Osteocyte (in vitro differentiated cells): Measurements from ENCODE around the gene HAPLN2. TPM values are rescaled to one million over a fixed set of nuclear protein-coding genes. Genes with fewer than 3 reads are reported as not detected.
A peak's percentile ranks its signal among the peaks of the same experiment; 100 is the strongest.

ENCODE experiments used
- DNase-seq: peaks from one replicate; pipeline ENCODE4 v3.0.0; 2021; ENCODE audit warnings: mixed read lengths; ENCODE audit not compliant: unreplicated experiment; ENCODE audit errors: extremely low spot score
- H3K27ac Mint-ChIP-seq: one replicate; pipeline ENCODE4 v1.8.0; 2021; ENCODE audit warnings: mild to moderate bottlenecking, mixed read lengths; ENCODE audit not compliant: unreplicated experiment
- H3K27me3 Mint-ChIP-seq: one replicate; pipeline ENCODE4 v1.8.0; 2021; ENCODE audit warnings: mixed read lengths; ENCODE audit not compliant: unreplicated experiment
- H3K36me3 Mint-ChIP-seq: one replicate; pipeline ENCODE4 v1.8.0; 2021; ENCODE audit warnings: mixed read lengths; ENCODE audit not compliant: unreplicated experiment
- H3K4me1 Mint-ChIP-seq: one replicate; pipeline ENCODE4 v1.8.0; 2021; ENCODE audit warnings: mixed read lengths; ENCODE audit not compliant: unreplicated experiment
- H3K4me3 Mint-ChIP-seq: one replicate; pipeline ENCODE4 v1.8.0; 2021; ENCODE audit warnings: mild to moderate bottlenecking, moderate library complexity, mixed read lengths; ENCODE audit not compliant: unreplicated experiment
- H3K9me3 Mint-ChIP-seq: one replicate; pipeline ENCODE4 v1.8.0; 2021; ENCODE audit warnings: mixed read lengths; ENCODE audit not compliant: unreplicated experiment
- CTCF ChIP-seq: fragments of 200-600 bp; sonication (generic); IDR thresholded peaks from 2 replicates; pipeline ENCODE4 v1.5.0; 2021; ENCODE audit warnings: antibody characterized with exemption, mild to moderate bottlenecking, moderate library complexity
- total RNA-seq: library from RNA; stranded (reverse); gene quantifications from 2 replicates; pipeline ENCODE4 v1.2.1, GENCODE V29; 2021

HAPLN2 gene
- total RNA-seq, 1 donor from 2014 or later = 0.35 TPM

GRCh38 chr1:156642265-156643048 lies 23.2 kb downstream of the HAPLN2 start:
- no peak for DNase-seq
- peak overlapping the region; percentile 67 for H3K4me3 Mint-ChIP-seq
- no peak for TF ChIP-seq CTCF
- no peaks in the 10 kb centered on the region for H3K9me3 Mint-ChIP-seq
- H3K4me1 Mint-ChIP-seq = peaks cover 24% of the 10 kb centered on the region
- H3K27me3 Mint-ChIP-seq = peaks cover 83% of the 10 kb centered on the region
- H3K36me3 Mint-ChIP-seq = no peaks in the 10 kb centered on the region
- H3K27ac Mint-ChIP-seq = no peak overlapping the region

- no peaks in the 10 kb centered on the region for H3K36me3 Mint-ChIP-seq
- no peak for DNase-seq
- no peaks in the 10 kb centered on the region for H3K9me3 Mint-ChIP-seq
- TF ChIP-seq CTCF = no peak
- H3K27me3 Mint-ChIP-seq = peaks cover 84% of the 10 kb centered on the region
- H3K4me3 Mint-ChIP-seq = no peak overlapping the region
- peaks cover 24% of the 10 kb centered on the region for H3K4me1 Mint-ChIP-seq
- H3K27ac Mint-ChIP-seq = no peak overlapping the region
Measured at GRCh38 chr1:156643049-156643777, 24.0 kb downstream of the HAPLN2 start.

- TF ChIP-seq CTCF = no peak
- no peak overlapping the region for H3K4me3 Mint-ChIP-seq
- peaks cover 24% of the 10 kb centered on the region for H3K4me1 Mint-ChIP-seq
- peaks cover 83% of the 10 kb centered on the region for H3K27me3 Mint-ChIP-seq
- no peak for DNase-seq
- no peaks in the 10 kb centered on the region for H3K36me3 Mint-ChIP-seq
- no peak overlapping the region for H3K27ac Mint-ChIP-seq
- H3K9me3 Mint-ChIP-seq = no peaks in the 10 kb centered on the region
Measured at GRCh38 chr1:156643778-156644092, 24.5 kb downstream of the HAPLN2 start.

DNA sequence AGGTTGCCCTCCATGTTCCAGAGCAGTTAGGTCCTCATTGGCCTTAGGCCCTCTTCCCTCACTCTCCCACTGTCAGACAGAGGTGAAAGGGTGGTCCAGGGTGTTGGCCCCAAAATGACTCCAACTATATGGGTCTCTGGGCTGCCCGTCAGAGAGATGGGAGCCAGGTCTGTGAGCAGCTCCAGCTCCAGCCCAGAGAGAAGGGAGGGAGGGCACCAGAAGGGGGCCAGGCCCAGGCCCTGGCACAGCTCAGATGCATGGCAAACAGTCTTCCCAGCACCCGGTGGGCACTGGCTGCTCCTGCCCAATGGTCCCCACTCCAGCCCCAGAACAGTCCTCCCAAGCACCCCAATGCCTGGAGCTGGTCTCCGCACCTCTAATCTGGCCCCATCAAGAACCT lies 24.9 kb downstream of the HAPLN2 start:
- peaks cover 21% of the 10 kb centered on the region for H3K4me1 Mint-ChIP-seq
- TF ChIP-seq CTCF = no peak
- peaks cover 83% of the 10 kb centered on the region for H3K27me3 Mint-ChIP-seq
- H3K9me3 Mint-ChIP-seq = no peaks in the 10 kb centered on the region
- H3K27ac Mint-ChIP-seq = no peak overlapping the region
- H3K36me3 Mint-ChIP-seq = no peaks in the 10 kb centered on the region
- DNase-seq = no peak
- no peak overlapping the region for H3K4me3 Mint-ChIP-seq

GRCh38 chr1:156644640-156645039 lies 25.4 kb downstream of the HAPLN2 start:
- Mint-ChIP-seq H3K9me3 (no peaks in the 10 kb centered on the region), H3K4me3 (no peak overlapping the region), H3K27ac (no peak overlapping the region), H3K4me1 (peaks cover 16% of the 10 kb centered on the region), H3K27me3 (peaks cover 82% of the 10 kb centered on the region), H3K36me3 (no peaks in the 10 kb centered on the region)
- TF ChIP-seq CTCF = no peak
- DNase-seq = no peak
